ENCODE results near the gene RAC3. TPM values are rescaled to one million over a fixed set of nuclear protein-coding genes. Genes with fewer than 3 reads are reported as not detected.

Gene RAC3
- total RNA-seq, 2 experiments from 2014 or later, result 3.3 to 5.3 TPM

GRCh38 chr17:82059272-82060000 lies 28.0 kb downstream of the RAC3 start:
- no peaks in the 10 kb centered on the region for H3K27me3 Mint-ChIP-seq
- peaks cover 16% of the 10 kb centered on the region for H3K4me1 ChIP-seq (ENCODE audit: insufficient read depth, low read length)
- no peaks in the 10 kb centered on the region for H3K9me3 ChIP-seq (ENCODE audit: control insufficient read depth in 1 of 2, insufficient read depth in 1 of 2, low read length in 2 of 2)
- no peak for TF ChIP-seq CTCF (IDR thresholded peaks at IDR 0.05)
- no peaks in the 10 kb centered on the region for H3K27me3 ChIP-seq (ENCODE audit: control insufficient read depth in 1 of 2, insufficient read depth in 2 of 2, low read length in 2 of 2)
- H3K4me3 Mint-ChIP-seq, result peak overlapping the region; percentile 25
- H3K4me1 Mint-ChIP-seq (ENCODE audit: low read depth), result peaks cover 5% of the 10 kb centered on the region
- peaks cover 79% of the 10 kb centered on the region for H3K36me3 ChIP-seq (ENCODE audit: insufficient read depth, low read length)
- no peak overlapping the region for H3K27ac Mint-ChIP-seq
- no peaks in the 10 kb centered on the region for H3K9me3 Mint-ChIP-seq
- no peak overlapping the region for H3K27ac ChIP-seq (ENCODE audit: low read depth in 1 of 2, low read length in 2 of 2)
- ATAC-seq (ENCODE audit: poor library complexity) (no peak), DNase-seq (no peak)
- H3K4me3 ChIP-seq (ENCODE audit: low read length), result no peak overlapping the region
- H3K36me3 Mint-ChIP-seq (ENCODE audit: low read depth), result peaks cover 27% of the 10 kb centered on the region
- intact Hi-C loops (cut with DNase I, micrococcal nuclease), result no loop called here
- CTCF ChIA-PET, result no interaction called here
- POLR2A ChIA-PET, result interaction anchor here (2.0 kb wide), 1 partner anchor 22 kb away, joined by 7 read pairs; the partner anchor contains the start of gene DCXR

- CTCF ChIA-PET, result no interaction called here
- intact Hi-C loops (cut with DNase I, micrococcal nuclease), result no loop called here
- peaks cover 19% of the 10 kb centered on the region for H3K4me1 ChIP-seq (ENCODE audit: insufficient read depth, low read length)
- Mint-ChIP-seq H3K4me3 (no peak overlapping the region), H3K4me1 (ENCODE audit: low read depth) (peaks cover 9% of the 10 kb centered on the region), H3K27me3 (no peaks in the 10 kb centered on the region), H3K9me3 (no peaks in the 10 kb centered on the region), H3K36me3 (ENCODE audit: low read depth) (peaks cover 24% of the 10 kb centered on the region), H3K27ac (no peak overlapping the region)
- H3K27ac ChIP-seq (ENCODE audit: low read depth in 1 of 2, low read length in 2 of 2), result no peak overlapping the region
- no peak for TF ChIP-seq CTCF (IDR thresholded peaks at IDR 0.05)
- no peak for ATAC-seq (ENCODE audit: poor library complexity)
- H3K4me3 ChIP-seq (ENCODE audit: low read length), result no peak overlapping the region
- DNase-seq, result no peak
- H3K9me3 ChIP-seq (ENCODE audit: control insufficient read depth in 1 of 2, insufficient read depth in 1 of 2, low read length in 2 of 2), result no peaks in the 10 kb centered on the region
- H3K36me3 ChIP-seq (ENCODE audit: insufficient read depth, low read length), result peaks cover 74% of the 10 kb centered on the region
- POLR2A ChIA-PET, result interaction anchor here (1.3 to 2.0 kb wide), 2 partner anchors 22 to 39 kb away, joined by 3 to 7 read pairs; partner anchors contain the start of genes DCXR and FASN
- H3K27me3 ChIP-seq (ENCODE audit: control insufficient read depth in 1 of 2, insufficient read depth in 2 of 2, low read length in 2 of 2), result no peaks in the 10 kb centered on the region
Observed at GRCh38 chr17:82060001-82060380, 28.5 kb downstream of the RAC3 start.

DNA sequence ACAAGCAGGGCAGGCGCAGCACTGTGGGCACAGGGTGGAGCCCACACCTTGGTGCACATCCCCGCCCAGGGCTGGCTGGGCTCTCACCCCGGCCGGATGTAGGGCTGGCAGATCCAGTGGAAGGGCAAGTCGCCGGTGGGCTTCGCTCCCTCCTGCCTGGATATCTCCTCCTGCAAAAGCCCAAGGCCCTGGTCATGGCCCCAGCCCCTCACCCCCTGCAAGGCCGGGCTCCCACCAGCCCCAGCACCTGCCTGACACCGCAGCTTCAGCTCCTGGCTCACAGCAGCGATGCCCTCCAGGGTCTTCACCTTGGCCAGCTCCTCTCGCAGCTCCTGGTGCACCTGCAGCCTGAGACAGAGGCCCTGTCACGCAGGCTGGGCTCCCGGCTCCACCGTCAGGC lies 29.1 kb downstream of the RAC3 start:
- Mint-ChIP-seq H3K27ac (no peak overlapping the region), H3K4me1 (ENCODE audit: low read depth) (peaks cover 9% of the 10 kb centered on the region), H3K4me3 (no peak overlapping the region), H3K27me3 (no peaks in the 10 kb centered on the region), H3K36me3 (ENCODE audit: low read depth) (peaks cover 21% of the 10 kb centered on the region), H3K9me3 (no peaks in the 10 kb centered on the region)
- peaks cover 68% of the 10 kb centered on the region for H3K36me3 ChIP-seq (ENCODE audit: insufficient read depth, low read length)
- ATAC-seq (ENCODE audit: poor library complexity) (no peak), DNase-seq (no peak)
- peaks cover 22% of the 10 kb centered on the region for H3K4me1 ChIP-seq (ENCODE audit: insufficient read depth, low read length)
- intact Hi-C loops (cut with DNase I, micrococcal nuclease), result no loop called here
- no peaks in the 10 kb centered on the region for H3K27me3 ChIP-seq (ENCODE audit: control insufficient read depth in 1 of 2, insufficient read depth in 2 of 2, low read length in 2 of 2)
- no peak for TF ChIP-seq CTCF (IDR thresholded peaks at IDR 0.05)
- H3K4me3 ChIP-seq (ENCODE audit: low read length), result no peak overlapping the region
- ChIA-PET CTCF (no interaction called here), POLR2A (interaction anchor here (1.3 to 2.0 kb wide), 2 partner anchors 23 to 38 kb away, joined by 3 to 7 read pairs; partner anchors contain the start of genes DCXR and FASN)
- H3K27ac ChIP-seq (ENCODE audit: low read depth in 1 of 2, low read length in 2 of 2), result no peak overlapping the region
- H3K9me3 ChIP-seq (ENCODE audit: control insufficient read depth in 1 of 2, insufficient read depth in 1 of 2, low read length in 2 of 2), result no peaks in the 10 kb centered on the region

Measured in CD4-positive, alpha-beta T cell (primary cell).